Ishikawa (cell line): ENCODE data around the gene VAX1.

Experiments
- CEBPB ChIP-seq: IDR thresholded peaks from 2 replicates; pipeline ENCODE4 v1.6.1; 2012
- CREB1 ChIP-seq: IDR thresholded peaks from 2 replicates; pipeline ENCODE4 v1.6.1; 2012; ENCODE audit warnings: low read depth
- EGR1 ChIP-seq: IDR thresholded peaks from 2 replicates; pipeline ENCODE4 v1.6.1; 2012
- EP300 ChIP-seq: IDR thresholded peaks from 2 replicates; pipeline ENCODE4 v1.6.1; 2012; ENCODE audit warnings: borderline replicate concordance
- FOXM1 ChIP-seq: IDR thresholded peaks from 2 replicates; pipeline ENCODE4 v1.6.1; 2012; ENCODE audit warnings: low read depth, borderline replicate concordance
- RAD21 ChIP-seq: IDR thresholded peaks from 2 replicates; pipeline ENCODE4 v1.6.1; 2012; ENCODE audit warnings: low read depth
- TCF12 ChIP-seq: IDR thresholded peaks from 2 replicates; pipeline ENCODE4 v1.6.1; 2012; ENCODE audit warnings: low read depth
- TEAD4 ChIP-seq: IDR thresholded peaks from 2 replicates; pipeline ENCODE4 v1.6.1; 2012
- YY1 ChIP-seq: IDR thresholded peaks from 2 replicates; pipeline ENCODE4 v1.6.1; 2012; ENCODE audit warnings: low read depth
- TF ChIP-seq, protein P1 (sequence below): IDR thresholded peaks from 2 replicates; pipeline ENCODE4 v1.6.1; 2012; ENCODE audit warnings: low read depth, mild to moderate bottlenecking

DNA sequence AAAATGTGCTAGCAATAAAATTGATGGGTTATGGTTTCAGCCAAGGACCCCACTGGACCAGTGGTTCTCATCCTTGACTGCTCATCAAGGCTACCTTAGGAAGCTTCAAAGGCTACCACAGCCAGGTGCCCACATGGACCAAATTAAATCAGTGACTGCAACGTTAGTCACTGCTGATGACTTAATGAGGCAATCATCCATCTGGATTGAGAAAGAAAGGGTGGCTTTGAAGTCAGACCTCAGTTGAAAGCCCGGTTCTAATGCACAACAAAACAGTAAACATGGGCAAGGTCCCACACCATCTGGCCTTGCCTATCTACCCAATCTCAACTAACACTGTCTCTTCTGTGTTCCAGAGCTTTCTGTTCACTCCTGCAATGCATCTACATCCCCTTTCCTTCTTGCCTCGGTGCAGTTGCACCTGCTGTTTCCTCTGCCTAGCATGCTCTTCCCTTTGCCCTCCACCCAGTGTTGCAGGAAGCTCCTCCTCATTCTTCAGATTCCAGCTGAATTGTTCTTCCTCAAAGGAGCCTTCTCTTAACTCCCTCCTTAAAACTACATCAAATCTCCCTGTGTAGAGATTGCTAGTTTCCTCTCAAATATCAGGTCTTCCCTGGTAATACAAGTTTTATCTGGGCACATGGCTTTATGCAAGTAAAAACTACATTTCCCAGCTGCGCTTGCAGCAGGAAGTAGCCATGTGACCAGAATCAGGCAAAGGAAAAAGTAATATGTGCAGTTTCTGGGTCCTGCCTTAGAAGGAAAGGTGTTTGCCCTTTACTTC lies 49.0 kb upstream of the VAX1 start:
- TF ChIP-seq EP300 (no peak; the same call in 1 of the 2 replicates), TCF12 (peak; percentile 60), EGR1 (no peak), YY1 (peak; percentile 12; the same call in 1 of the 2 replicates), CREB1 (no peak; the same call in 1 of the 2 replicates), CEBPB (peak; percentile 58; the same call in 1 of the 2 replicates), RAD21 (no peak), FOXM1 (no peak), TEAD4 (peak; percentile 69)
- TF ChIP-seq, protein P1, sequence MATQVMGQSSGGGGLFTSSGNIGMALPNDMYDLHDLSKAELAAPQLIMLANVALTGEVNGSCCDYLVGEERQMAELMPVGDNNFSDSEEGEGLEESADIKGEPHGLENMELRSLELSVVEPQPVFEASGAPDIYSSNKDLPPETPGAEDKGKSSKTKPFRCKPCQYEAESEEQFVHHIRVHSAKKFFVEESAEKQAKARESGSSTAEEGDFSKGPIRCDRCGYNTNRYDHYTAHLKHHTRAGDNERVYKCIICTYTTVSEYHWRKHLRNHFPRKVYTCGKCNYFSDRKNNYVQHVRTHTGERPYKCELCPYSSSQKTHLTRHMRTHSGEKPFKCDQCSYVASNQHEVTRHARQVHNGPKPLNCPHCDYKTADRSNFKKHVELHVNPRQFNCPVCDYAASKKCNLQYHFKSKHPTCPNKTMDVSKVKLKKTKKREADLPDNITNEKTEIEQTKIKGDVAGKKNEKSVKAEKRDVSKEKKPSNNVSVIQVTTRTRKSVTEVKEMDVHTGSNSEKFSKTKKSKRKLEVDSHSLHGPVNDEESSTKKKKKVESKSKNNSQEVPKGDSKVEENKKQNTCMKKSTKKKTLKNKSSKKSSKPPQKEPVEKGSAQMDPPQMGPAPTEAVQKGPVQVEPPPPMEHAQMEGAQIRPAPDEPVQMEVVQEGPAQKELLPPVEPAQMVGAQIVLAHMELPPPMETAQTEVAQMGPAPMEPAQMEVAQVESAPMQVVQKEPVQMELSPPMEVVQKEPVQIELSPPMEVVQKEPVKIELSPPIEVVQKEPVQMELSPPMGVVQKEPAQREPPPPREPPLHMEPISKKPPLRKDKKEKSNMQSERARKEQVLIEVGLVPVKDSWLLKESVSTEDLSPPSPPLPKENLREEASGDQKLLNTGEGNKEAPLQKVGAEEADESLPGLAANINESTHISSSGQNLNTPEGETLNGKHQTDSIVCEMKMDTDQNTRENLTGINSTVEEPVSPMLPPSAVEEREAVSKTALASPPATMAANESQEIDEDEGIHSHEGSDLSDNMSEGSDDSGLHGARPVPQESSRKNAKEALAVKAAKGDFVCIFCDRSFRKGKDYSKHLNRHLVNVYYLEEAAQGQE = no peak
